Thyroid gland (tissue), 4 donors: Measurements from ENCODE around the gene DRD1. TPM values are rescaled to one million over a fixed set of nuclear protein-coding genes. Genes with fewer than 3 reads are reported as not detected.
A peak's percentile ranks its signal among the peaks of the same experiment; 100 is the strongest.
"Not testable (repeated sequence)": the region's sequence is repeated elsewhere in the genome, so short reads cannot be mapped to it uniquely, and the experiment has no call there.

Experiments
- DNase-seq, 2 donors: peaks; one replicate each; pipeline ENCODE4 v3.0.0-alpha.2; 2019
- H3K27ac ChIP-seq, 3 donors: fragments of 200-600 bp; sonication (generic); 1 replicate in 2 of 3; 2 replicates in 1 of 3; pipeline ENCODE4 v1.5.1; 2016 to 2019; ENCODE audit warnings: mild to moderate bottlenecking in 1 of 3, moderate library complexity in 1 of 3
- H3K27me3 ChIP-seq: fragments of 200-600 bp; sonication (generic); one replicate; pipeline ENCODE4 v1.5.1; 2019
- H3K36me3 ChIP-seq, 2 donors: fragments of 200-600 bp; sonication (generic); one replicate each; pipeline ENCODE4 v1.5.1; 2016 to 2019
- H3K4me1 ChIP-seq, 2 donors: fragments of 200-600 bp; sonication (generic); one replicate each; pipeline ENCODE4 v1.5.1; 2017 to 2019
- H3K4me3 ChIP-seq, 3 donors: fragments of 200-600 bp; sonication (generic); replicated peaks in 1 of 3; 1 replicate in 2 of 3; 2 replicates in 1 of 3; pipeline ENCODE4 v1.5.1; 2016; ENCODE audit warnings: mild to moderate bottlenecking in 1 of 3
- H3K9me3 ChIP-seq: fragments of 200-600 bp; sonication (generic); one replicate; pipeline ENCODE4 v1.5.1; 2017
- CTCF ChIP-seq, 6 experiments: fragments of 200-600 bp in 3 of 6; fragments of 450-650 bp in 3 of 6; sonication (generic) in 3 of 6; IDR thresholded peaks; one replicate each; pipeline ENCODE4 v1.5.1; 2016 to 2019; ENCODE audit warnings: antibody characterized with exemption in 6 of 6, mild to moderate bottlenecking in 2 of 6, inconsistent platforms in 1 of 6, moderate library complexity in 1 of 6
- POLR2A ChIP-seq, 2 donors: fragments of 450-650 bp; IDR thresholded peaks; one replicate each; pipeline ENCODE4 v1.6.1; 2017; ENCODE audit warnings: antibody characterized with exemption in 2 of 2, mild to moderate bottlenecking in 2 of 2, moderate library complexity in 1 of 2
- WGBS, 2 donors: methylation state at CpG; one replicate each; pipeline ENCODE4 v1.1.5; 2017; 5-methylcytosine and 5-hydroxymethylcytosine counted together
- intact Hi-C: fragments of 100-400 bp; cut with DNase I; formaldehyde crosslinking; loops from one replicate; pipeline ENCODE4 v1.15.1; 2023
- total RNA-seq, 4 donors: library from RNA; depleted of rRNA; stranded (reverse); fragments of >200 nt; gene quantifications; one replicate each; pipeline ENCODE4 v1.2.3, GENCODE V29; 2016

DRD1 gene
- total RNA-seq, 4 donors from 2014 or later, result not detected

GRCh38 chr5:175410926-175411325 is 33.1 kb downstream of the DRD1 start:
- no peak for DNase-seq
- Histone ChIP-seq H3K27ac (no peak overlapping the region), H3K4me3 (no peak overlapping the region), H3K36me3 (no peaks in the 10 kb centered on the region), H3K4me1 (no peaks in the 10 kb centered on the region), H3K27me3 (no peaks in the 10 kb centered on the region), H3K9me3 (no peaks in the 10 kb centered on the region)
- intact Hi-C loops, result no loop called here
- WGBS, 2 donors, result 45 to 51% methylated on average over 2 of the region's 2 CpGs
- TF ChIP-seq POLR2A (IDR thresholded peaks at IDR 0.05) (no peak), CTCF (IDR thresholded peaks at IDR 0.05) (no peak)

- Histone ChIP-seq H3K4me1 (no peaks in the 10 kb centered on the region), H3K27me3 (no peaks in the 10 kb centered on the region), H3K27ac (no peak overlapping the region), H3K36me3 (no peaks in the 10 kb centered on the region), H3K9me3 (no peaks in the 10 kb centered on the region), H3K4me3 (no peak overlapping the region)
- no peak for TF ChIP-seq POLR2A (IDR thresholded peaks at IDR 0.05)
- no peak for TF ChIP-seq CTCF (IDR thresholded peaks at IDR 0.05)
- 88 to 89% methylated on average over 3 of the region's 3 CpGs for WGBS, 2 donors
- DNase-seq, result no peak
- intact Hi-C loops, result no loop called here
Observed at GRCh38 chr5:175406300-175406699, 37.7 kb downstream of the DRD1 start.

- H3K4me3 ChIP-seq, H3K27me3 ChIP-seq, intact Hi-C loops, H3K27ac ChIP-seq, H3K4me1 ChIP-seq, H3K9me3 ChIP-seq, DNase-seq, H3K36me3 ChIP-seq: not testable (repeated sequence)
- 66 to 73% methylated on average over 25 of the region's 28 CpGs for WGBS, 2 donors
Observed at GRCh38 chr5:175397590-175398297, 46.2 kb downstream of the DRD1 start.

DNA sequence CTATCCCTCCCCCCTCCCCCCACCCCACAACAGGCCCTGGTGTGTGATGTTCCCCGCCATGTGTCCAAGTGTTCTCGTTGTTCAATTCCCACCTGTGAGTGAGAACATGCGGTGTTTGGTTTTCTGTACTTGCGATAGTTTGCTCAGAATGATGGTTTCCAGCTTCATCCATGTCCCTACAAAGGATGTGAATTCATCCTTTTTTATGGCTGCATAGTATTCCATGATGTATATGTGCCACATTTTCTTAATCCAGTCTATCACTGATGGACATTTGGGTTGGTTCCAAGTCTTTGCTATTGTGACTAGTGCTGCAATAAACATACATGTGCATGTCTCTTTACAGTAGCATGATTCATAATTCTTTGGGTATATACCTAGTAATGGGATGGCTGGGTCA is 48.6 kb downstream of the DRD1 start:
- DNase-seq, H3K27me3 ChIP-seq, H3K27ac ChIP-seq, H3K4me1 ChIP-seq, H3K36me3 ChIP-seq, intact Hi-C loops, H3K9me3 ChIP-seq, H3K4me3 ChIP-seq: not testable (repeated sequence)
- WGBS, 2 donors, result 95% methylated on average over 4 of the region's 4 CpGs

- H3K9me3 ChIP-seq, result no peaks in the 10 kb centered on the region
- TF ChIP-seq POLR2A (IDR thresholded peaks at IDR 0.05), result no peak
- TF ChIP-seq CTCF (IDR thresholded peaks at IDR 0.05), result no peak
- intact Hi-C loops, result no loop called here
- 65 to 78% methylated on average over 5 of the region's 5 CpGs for WGBS, 2 donors
- no peaks in the 10 kb centered on the region for H3K36me3 ChIP-seq
- no peak overlapping the region for H3K4me3 ChIP-seq
- H3K4me1 ChIP-seq, result no peaks in the 10 kb centered on the region
- DNase-seq, result no peak
- no peaks in the 10 kb centered on the region for H3K27me3 ChIP-seq
- no peak overlapping the region for H3K27ac ChIP-seq
Observed at GRCh38 chr5:175394601-175395000, 49.4 kb downstream of the DRD1 start.

DNA sequence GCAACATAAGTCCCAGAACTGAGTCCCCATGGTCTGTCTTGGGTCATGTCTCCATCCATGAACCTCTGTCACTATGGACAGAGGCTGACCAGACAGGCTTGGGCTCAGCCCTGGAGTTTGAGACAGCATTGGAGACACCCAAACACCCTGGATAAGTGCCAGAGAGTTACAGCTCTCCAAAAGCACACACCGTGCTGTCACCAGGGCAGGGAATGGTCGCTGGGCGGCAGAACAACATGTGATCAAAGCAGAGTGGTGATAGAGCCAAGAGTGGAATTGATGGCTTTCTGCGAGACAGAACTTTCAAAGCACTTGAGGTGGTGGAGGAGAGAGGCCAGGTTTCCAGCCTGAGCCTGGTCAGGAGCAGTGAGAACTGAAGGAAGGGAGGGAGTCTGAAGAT is 50.1 kb downstream of the DRD1 start:
- 14 to 16% methylated on average over 4 of the region's 4 CpGs for WGBS, 2 donors
- intact Hi-C loops, result no loop called here
- H3K27ac ChIP-seq, result no peak overlapping the region
- TF ChIP-seq POLR2A (IDR thresholded peaks at IDR 0.05), result no peak
- TF ChIP-seq CTCF (IDR thresholded peaks at IDR 0.05), result no peak
- no peaks in the 10 kb centered on the region for H3K9me3 ChIP-seq
- DNase-seq, result peak; percentile 13 to 25
- H3K4me3 ChIP-seq, result no peak overlapping the region
- H3K4me1 ChIP-seq, result no peaks in the 10 kb centered on the region
- H3K27me3 ChIP-seq, result no peaks in the 10 kb centered on the region
- H3K36me3 ChIP-seq, result no peaks in the 10 kb centered on the region
